ENCODE results near the gene RALGAPA1.
A peak's percentile ranks its signal among the peaks of the same experiment; 100 is the strongest.

RALGAPA1 gene

DNA sequence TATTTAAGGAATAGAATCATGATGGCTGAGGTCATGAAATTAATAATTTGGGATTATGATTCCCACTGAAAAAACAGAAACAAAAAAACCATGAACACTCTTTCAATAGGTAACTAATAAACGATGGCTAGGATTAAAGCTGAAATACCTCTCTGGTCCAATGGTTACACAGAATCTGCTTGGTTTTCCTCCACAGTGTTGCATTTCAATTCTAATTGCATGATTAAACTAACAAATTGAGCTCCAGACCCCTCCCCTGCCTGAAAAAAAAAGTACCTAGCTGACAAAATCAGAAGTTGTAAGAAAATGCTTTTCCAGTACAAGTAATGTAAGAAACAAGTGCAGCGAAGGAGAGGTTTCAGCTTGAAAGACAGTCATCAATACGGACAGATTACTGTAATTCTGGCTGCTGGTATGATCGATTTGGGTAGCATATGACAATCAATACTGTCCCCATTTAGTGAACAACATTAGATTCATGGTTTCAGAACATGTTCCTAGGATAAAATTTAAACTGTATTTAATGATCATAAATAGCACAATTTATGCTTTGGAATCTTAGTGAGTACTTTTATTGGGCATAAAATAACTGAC lies 243.1 kb downstream of the RALGAPA1 start:
- no peak for TF ChIP-seq CTCF (IDR thresholded peaks at IDR 0.05; ENCODE audit: low read length, missing control alignments)
- H3K4me3 ChIP-seq (replicated peaks; ENCODE audit: low read depth, low read length), result no peak overlapping the region
- DNase-seq (ENCODE audit: low read depth), result no peak

GRCh38 chr14:35558680-35559079 lies 250.4 kb downstream of the RALGAPA1 start:
- TF ChIP-seq CTCF (IDR thresholded peaks at IDR 0.05; ENCODE audit: low read length, missing control alignments), result no peak

GRCh38 chr14:35557221-35557747 lies 251.8 kb downstream of the RALGAPA1 start:
- DNase-seq (ENCODE audit: low read depth), result no peak
- TF ChIP-seq CTCF (IDR thresholded peaks at IDR 0.05; ENCODE audit: low read length, missing control alignments), result no peak
- no peak overlapping the region for H3K4me3 ChIP-seq (replicated peaks; ENCODE audit: low read depth, low read length)

More at GRCh38 chr14:35558680-35559079, 250.4 kb downstream of the RALGAPA1 start:
- no peak for DNase-seq (ENCODE audit: low read depth)
- no peak overlapping the region for H3K4me3 ChIP-seq (replicated peaks; ENCODE audit: low read depth, low read length)

GRCh38 chr14:35556548-35556947 lies 252.5 kb downstream of the RALGAPA1 start:
- H3K4me3 ChIP-seq (replicated peaks; ENCODE audit: low read depth, low read length), result no peak overlapping the region
- no peak for TF ChIP-seq CTCF (IDR thresholded peaks at IDR 0.05; ENCODE audit: low read length, missing control alignments)
- DNase-seq (ENCODE audit: low read depth), result no peak

DNA sequence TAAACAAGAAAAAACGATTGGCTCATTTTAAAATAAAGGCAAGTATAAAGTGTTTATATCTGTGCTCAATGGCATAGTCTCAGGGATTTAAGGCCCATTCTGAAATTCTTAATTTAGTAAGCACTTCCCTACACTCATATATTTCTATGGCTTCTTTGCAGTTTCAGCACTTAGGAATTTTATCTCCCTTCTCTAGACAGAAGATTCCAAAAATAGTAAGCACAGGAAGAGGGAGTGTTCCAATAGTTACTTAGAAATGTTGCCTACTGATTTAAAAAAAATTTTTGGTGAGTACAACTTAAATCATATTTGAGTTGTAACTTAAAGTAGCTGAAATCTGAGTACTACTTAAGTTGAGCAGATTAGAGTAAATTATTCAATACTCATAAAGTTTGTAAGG lies 255.3 kb downstream of the RALGAPA1 start:
- no peak for TF ChIP-seq CTCF (IDR thresholded peaks at IDR 0.05; ENCODE audit: low read length, missing control alignments)
- no peak overlapping the region for H3K4me3 ChIP-seq (replicated peaks; ENCODE audit: low read depth, low read length)
- peak; percentile 67 for DNase-seq (ENCODE audit: low read depth)

DNA sequence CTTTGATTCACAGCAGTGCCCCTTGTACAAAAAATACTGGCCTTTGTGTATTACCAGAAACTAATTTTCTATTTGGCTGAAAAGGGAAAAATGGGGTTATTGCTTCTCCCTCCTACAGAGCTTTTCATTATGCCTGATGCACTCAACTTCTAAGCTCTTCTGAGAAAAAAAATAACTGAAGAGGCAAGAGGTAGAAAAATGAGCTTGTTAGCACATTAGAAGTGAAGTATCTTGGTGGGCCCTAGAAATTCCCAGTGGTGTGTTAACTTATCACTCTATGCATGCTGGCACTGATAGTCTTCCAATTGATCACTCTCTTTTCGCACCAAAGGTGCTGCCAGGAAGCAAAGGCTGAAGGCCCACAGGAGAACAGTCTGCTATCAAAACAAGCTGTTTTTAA lies 258.0 kb downstream of the RALGAPA1 start:
- no peak for DNase-seq (ENCODE audit: low read depth)
- H3K4me3 ChIP-seq (replicated peaks; ENCODE audit: low read depth, low read length), result no peak overlapping the region
- TF ChIP-seq CTCF (IDR thresholded peaks at IDR 0.05; ENCODE audit: low read length, missing control alignments), result no peak

GRCh38 chr14:35549551-35549950 lies 259.5 kb downstream of the RALGAPA1 start:
- DNase-seq (ENCODE audit: low read depth), result no peak
- no peak overlapping the region for H3K4me3 ChIP-seq (replicated peaks; ENCODE audit: low read depth, low read length)
- TF ChIP-seq CTCF (IDR thresholded peaks at IDR 0.05; ENCODE audit: low read length, missing control alignments), result no peak
